ENCODE measurements around the gene KAT5. TPM values are rescaled to one million over a fixed set of nuclear protein-coding genes. Genes with fewer than 3 reads are reported as not detected.
A peak's percentile ranks its signal among the peaks of the same experiment; 100 is the strongest.

The KAT5 gene
- total and polyA plus RNA-seq, 2 of the 4 experiments (the other 2 are of a cell fraction), result 33.3 to 34.2 TPM

GRCh38 chr11:65718964-65719492, 7.0 kb downstream of the KAT5 start:
- Histone ChIP-seq H4K5ac (ENCODE audit: low read depth, low read length) (no peak overlapping the region), H3K4ac (ENCODE audit: low read depth, low read length) (no peak overlapping the region), H3K18ac (ENCODE audit: low read depth, low read length) (no peak overlapping the region), H3K9ac (ENCODE audit: low read depth, low read length) (peak overlapping the region; percentile 85; the same call in 1 of the 2 replicates), H2BK120ac (ENCODE audit: low read depth, low read length) (no peak overlapping the region), H2BK15ac (ENCODE audit: low read depth, low read length) (no peak overlapping the region), H3K27me3 (ENCODE audit: control insufficient read depth, insufficient read depth, low read length) (no peaks in the 10 kb centered on the region), H3K14ac (replicated peaks; ENCODE audit: low read depth, low read length) (no peak overlapping the region), H3K9me1 (ENCODE audit: insufficient read depth, low read length) (peaks cover 5% of the 10 kb centered on the region; the same call in 1 of the 2 replicates), H2AK9ac (replicated peaks; ENCODE audit: low read depth, low read length, poor library complexity) (no peak overlapping the region), H2BK20ac (ENCODE audit: low read depth, low read length) (no peak overlapping the region), H3K23ac (ENCODE audit: low read depth, low read length) (no peak overlapping the region), H4K8ac (ENCODE audit: low read depth in 2 of 2, low read length in 2 of 2) (no peak overlapping the region), H3K27ac (ENCODE audit: insufficient read depth, low read length) (no peak overlapping the region), H3K4me1 (ENCODE audit: control insufficient read depth, insufficient read depth, low read length) (peaks cover 6% of the 10 kb centered on the region; the same call in 1 of the 2 replicates), H2AFZ (replicated peaks; ENCODE audit: low read length, poor library complexity) (no peak overlapping the region), H4K20me1 (ENCODE audit: insufficient read depth, low read length) (peaks cover 26% of the 10 kb centered on the region), H3K4me3 (ENCODE audit: insufficient read depth, low read depth, low read length) (no peak overlapping the region), H4K91ac (ENCODE audit: insufficient read depth, low read depth, low read length) (no peak overlapping the region), H3K79me1 (ENCODE audit: low read depth in 1 of 2, low read length in 2 of 2) (peaks cover 18 to 54% of the 10 kb centered on the region in 2 experiments; a peak in 3 of 4 replicates), H2BK5ac (ENCODE audit: low read depth, low read length, poor library complexity, severe bottlenecking) (no peak overlapping the region), H3K9me3 (ENCODE audit: control insufficient read depth, insufficient read depth, low read length) (no peaks in the 10 kb centered on the region), H3K36me3 (ENCODE audit: control insufficient read depth, insufficient read depth, low read length) (peaks cover 45% of the 10 kb centered on the region), H3K4me2 (ENCODE audit: low read depth, low read length) (peak overlapping the region; percentile 82), H2AK5ac (ENCODE audit: low read depth, low read length) (no peak overlapping the region), H3K56ac (ENCODE audit: extremely low read depth, insufficient read depth, low read length) (no peak overlapping the region)
- TF ChIP-seq, protein P1, sequence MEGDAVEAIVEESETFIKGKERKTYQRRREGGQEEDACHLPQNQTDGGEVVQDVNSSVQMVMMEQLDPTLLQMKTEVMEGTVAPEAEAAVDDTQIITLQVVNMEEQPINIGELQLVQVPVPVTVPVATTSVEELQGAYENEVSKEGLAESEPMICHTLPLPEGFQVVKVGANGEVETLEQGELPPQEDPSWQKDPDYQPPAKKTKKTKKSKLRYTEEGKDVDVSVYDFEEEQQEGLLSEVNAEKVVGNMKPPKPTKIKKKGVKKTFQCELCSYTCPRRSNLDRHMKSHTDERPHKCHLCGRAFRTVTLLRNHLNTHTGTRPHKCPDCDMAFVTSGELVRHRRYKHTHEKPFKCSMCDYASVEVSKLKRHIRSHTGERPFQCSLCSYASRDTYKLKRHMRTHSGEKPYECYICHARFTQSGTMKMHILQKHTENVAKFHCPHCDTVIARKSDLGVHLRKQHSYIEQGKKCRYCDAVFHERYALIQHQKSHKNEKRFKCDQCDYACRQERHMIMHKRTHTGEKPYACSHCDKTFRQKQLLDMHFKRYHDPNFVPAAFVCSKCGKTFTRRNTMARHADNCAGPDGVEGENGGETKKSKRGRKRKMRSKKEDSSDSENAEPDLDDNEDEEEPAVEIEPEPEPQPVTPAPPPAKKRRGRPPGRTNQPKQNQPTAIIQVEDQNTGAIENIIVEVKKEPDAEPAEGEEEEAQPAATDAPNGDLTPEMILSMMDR (conservative IDR thresholded peaks at IDR 0.05; ENCODE audit: low read depth, low read length), result no peak
- no peak for TF ChIP-seq CEBPB (IDR thresholded peaks at IDR 0.05; ENCODE audit: low read depth, low read length)
- TF ChIP-seq RAD21 (IDR thresholded peaks at IDR 0.05; ENCODE audit: low read length), result no peak
- no peak for TF ChIP-seq RFX5 (IDR thresholded peaks at IDR 0.05; ENCODE audit: low read depth, low read length)
- TF ChIP-seq SMC3 (IDR thresholded peaks at IDR 0.05; ENCODE audit: low read depth, low read length), result no peak
- no peak for TF ChIP-seq MAZ (IDR thresholded peaks at IDR 0.05; ENCODE audit: borderline replicate concordance, low read depth, low read length)
- TF ChIP-seq MAFK (IDR thresholded peaks at IDR 0.05; ENCODE audit: low read depth, low read length), result no peak
- no peak for TF ChIP-seq USF2 (IDR thresholded peaks at IDR 0.05; ENCODE audit: low read depth, low read length)
- TF ChIP-seq BHLHE40 (IDR thresholded peaks at IDR 0.05; ENCODE audit: low read depth, low read length), result no peak
- no peak for TF ChIP-seq MXI1 (IDR thresholded peaks at IDR 0.05; ENCODE audit: borderline replicate concordance, low read depth, low read length)
- no peak for TF ChIP-seq POLR2A (IDR thresholded peaks at IDR 0.05; ENCODE audit: low read depth, low read length)
- no peak for TF ChIP-seq NFE2L2 (IDR thresholded peaks at IDR 0.05; ENCODE audit: low read depth, low read length)
- ATAC-seq (ENCODE audit: low read depth) (0 out of 2 replicates have a peak, but pooled peaks have one; percentile 2), DNase-seq (peak; percentile 12)
- dilution Hi-C loops (cut with HindIII; ENCODE audit: low sequenced_read_pairs, unreplicated experiment) (no loop called here), in situ Hi-C loops (cut with MboI; ENCODE audit: low sequenced_read_pairs) (loop anchor here (10.0 kb wide), 1 partner anchor 266 kb away; no protein-coding TSS in a partner anchor), intact Hi-C loops (cut with micrococcal nuclease) (no loop called here)
- ChIA-PET CTCF (interaction anchor here (0.5 to 2.2 kb wide), 3 partner anchors 61 to 271 kb away, joined by 3 to 8 read pairs (median 7); no protein-coding TSS in a partner anchor), POLR2A (ENCODE audit: unreplicated experiment) (no interaction called here)
- WGBS, 2 experiments (ENCODE audit: extremely low coverage in 2 of 2, insufficient read length in 1 of 2), result no CpG with 5 or more reads among the region's 10 CpGs
- no TSS peak for BruUV-seq (replicated peaks)
